SK-MEL-5 (cell line): ENCODE measurements around the gene MARCO. TPM values are rescaled to one million over a fixed set of nuclear protein-coding genes. Genes with fewer than 3 reads are reported as not detected.

Experiments
- DNase-seq: peaks from one replicate; pipeline ENCODE4 v3.0.0-alpha.2; 2016; ENCODE audit warnings: low read depth, low spot score
- in situ Hi-C: cut with HindIII; loops from 2 replicates; pipeline ENCODE4 v1.10.0; 2016; ENCODE audit warnings: low sequenced_read_pairs, high pct_unique_total_duplicates, low pct_unique_long_range_greater_than_20kb
- total RNA-seq: library from RNA; depleted of rRNA; stranded (reverse); fragments of >200 nt; shearing (Covaris generic); gene quantifications from 2 replicates; pipeline ENCODE4 v1.2.3, GENCODE V29; 2014

The MARCO gene
- total RNA-seq, 1 experiment from 2014 or later = not detected

- no peak for DNase-seq
- in situ Hi-C loops = no loop called here
Observed at GRCh38 chr2:118968961-118969733, 27.2 kb downstream of the MARCO start.

GRCh38 chr2:118969734-118970395 lies 27.9 kb downstream of the MARCO start:
- in situ Hi-C loops = no loop called here
- DNase-seq = no peak

- no peak for DNase-seq
- in situ Hi-C loops = no loop called here
Observed at GRCh38 chr2:118970396-118971135, 28.6 kb downstream of the MARCO start.

- no peak for DNase-seq
- in situ Hi-C loops = no loop called here
Observed at GRCh38 chr2:118971245-118972122, 29.5 kb downstream of the MARCO start.

GRCh38 chr2:118973542-118973951 lies 31.6 kb downstream of the MARCO start:
- in situ Hi-C loops = no loop called here
- DNase-seq = no peak

GRCh38 chr2:118974103-118974993 lies 32.4 kb downstream of the MARCO start:
- DNase-seq = no peak
- in situ Hi-C loops = no loop called here

- DNase-seq = no peak
- in situ Hi-C loops = no loop called here
Observed at GRCh38 chr2:118975133-118975532, 33.1 kb downstream of the MARCO start.

GRCh38 chr2:118978064-118978463 lies 36.1 kb downstream of the MARCO start:
- DNase-seq = no peak
- in situ Hi-C loops = no loop called here

GRCh38 chr2:118979152-118979861 lies 37.3 kb downstream of the MARCO start:
- in situ Hi-C loops = no loop called here
- no peak for DNase-seq

- in situ Hi-C loops = no loop called here
- DNase-seq = no peak
Observed at GRCh38 chr2:118980022-118980421, 38.0 kb downstream of the MARCO start.

GRCh38 chr2:118980573-118980972 lies 38.6 kb downstream of the MARCO start:
- no peak for DNase-seq
- in situ Hi-C loops = no loop called here

GRCh38 chr2:118981632-118982031 lies 39.6 kb downstream of the MARCO start:
- no peak for DNase-seq
- in situ Hi-C loops = no loop called here

- DNase-seq = no peak
Observed at GRCh38 chr2:118982039-118982438, 40.0 kb downstream of the MARCO start.

GRCh38 chr2:118983133-118983532 lies 41.1 kb downstream of the MARCO start:
- in situ Hi-C loops = no loop called here
- no peak for DNase-seq

More at GRCh38 chr2:118982039-118982438, 40.0 kb downstream of the MARCO start:
- in situ Hi-C loops = no loop called here

- DNase-seq = no peak
- in situ Hi-C loops = no loop called here
Observed at GRCh38 chr2:118983915-118984314, 41.9 kb downstream of the MARCO start.

GRCh38 chr2:118986738-118987137 lies 44.7 kb downstream of the MARCO start:
- in situ Hi-C loops = no loop called here
- DNase-seq = no peak
